SK-N-SH treated with all-trans-retinoic acid at 6 μM for 48 hours (cell line): ENCODE measurements around the gene HIP1.
A peak's percentile ranks its signal among the peaks of the same experiment; 100 is the strongest.

ENCODE experiments used
- ATAC-seq: fragments of 200-7000 bp; cut with Tn5 transposase; 3 replicates; pipeline ENCODE4 v1.9.1; 2020; ENCODE audit warnings: mild to moderate bottlenecking, moderate library complexity
- ARNTL ChIP-seq: fragments of 450-650 bp; formaldehyde crosslinking; IDR thresholded peaks from 2 replicates; pipeline ENCODE4 v1.5.0; 2020; ENCODE audit warnings: low read depth, mild to moderate bottlenecking, moderate library complexity, borderline replicate concordance
- BACH2 ChIP-seq: fragments of 250-450 bp; sonication (Bioruptor Pico); IDR thresholded peaks from 2 replicates; pipeline ENCODE4 v1.9.0; 2021; ENCODE audit warnings: mild to moderate bottlenecking, borderline replicate concordance
- CREB5 ChIP-seq: fragments of 250-450 bp; sonication (Bioruptor Pico); IDR thresholded peaks from 2 replicates; pipeline ENCODE4 v1.5.1; 2020; ENCODE audit warnings: low read depth, mild to moderate bottlenecking, moderate library complexity
- CSDC2 ChIP-seq: fragments of 250-450 bp; sonication (Bioruptor Pico); IDR thresholded peaks from 2 replicates; pipeline ENCODE4 v1.5.0; 2020; ENCODE audit warnings: mild to moderate bottlenecking, moderate library complexity
- CSRNP3 ChIP-seq: fragments of 250-450 bp; sonication (Bioruptor Pico); IDR thresholded peaks from 2 replicates; pipeline ENCODE4 v1.5.1; 2021; ENCODE audit warnings: mild to moderate bottlenecking, moderate library complexity
- ESRRG ChIP-seq: fragments of 250-450 bp; sonication (Bioruptor Pico); IDR thresholded peaks from 2 replicates; pipeline ENCODE4 v1.6.1; 2021; ENCODE audit warnings: mild to moderate bottlenecking
- GLIS3 ChIP-seq: fragments of 250-450 bp; sonication (Bioruptor Pico); IDR thresholded peaks from 2 replicates; pipeline ENCODE4 v1.5.0; 2020; ENCODE audit warnings: mild to moderate bottlenecking, moderate library complexity
- ISL1 ChIP-seq: fragments of 250-450 bp; sonication (Bioruptor Pico); IDR thresholded peaks from 2 replicates; pipeline ENCODE4 v2.1.2; 2022; ENCODE audit warnings: mild to moderate bottlenecking, moderate library complexity
- OSR1 ChIP-seq: fragments of 250-450 bp; sonication (Bioruptor Pico); IDR thresholded peaks from 2 replicates; pipeline ENCODE4 v1.8.0; 2022; ENCODE audit warnings: moderate library complexity, mild to moderate bottlenecking, inconsistent platforms
- PATZ1 ChIP-seq: fragments of 250-450 bp; sonication (Bioruptor Pico); IDR thresholded peaks from 2 replicates; pipeline ENCODE4 v1.8.0; 2020; ENCODE audit warnings: mild to moderate bottlenecking, moderate library complexity, borderline replicate concordance
- POU6F1 ChIP-seq: fragments of 250-450 bp; sonication (Bioruptor Pico); IDR thresholded peaks from 2 replicates; pipeline ENCODE4 v1.8.0; 2021; ENCODE audit warnings: low read depth, mild to moderate bottlenecking, moderate library complexity, borderline replicate concordance
- PPARA ChIP-seq: fragments of 250-450 bp; sonication (Bioruptor Pico); IDR thresholded peaks from 2 replicates; pipeline ENCODE4 v1.5.0; 2020; ENCODE audit warnings: mild to moderate bottlenecking, borderline replicate concordance
- RARB ChIP-seq: fragments of 250-450 bp; sonication (Bioruptor Pico); IDR thresholded peaks from 2 replicates; pipeline ENCODE4 v1.8.0; 2021; ENCODE audit warnings: mild to moderate bottlenecking, moderate library complexity
- SNAI2 ChIP-seq: fragments of 250-450 bp; sonication (Bioruptor Pico); IDR thresholded peaks from 2 replicates; pipeline ENCODE4 v1.5.0; 2020; ENCODE audit warnings: mild to moderate bottlenecking, moderate library complexity
- TCF4 ChIP-seq: fragments of 250-450 bp; sonication (Bioruptor Pico); IDR thresholded peaks from 2 replicates; pipeline ENCODE4 v1.8.0; 2021; ENCODE audit warnings: mild to moderate bottlenecking, moderate library complexity, borderline replicate concordance
- TOX ChIP-seq: fragments of 250-450 bp; sonication (Bioruptor Pico); IDR thresholded peaks from 2 replicates; pipeline ENCODE4 v1.8.0; 2021; ENCODE audit warnings: mild to moderate bottlenecking, moderate library complexity, borderline replicate concordance
- TSHZ2 ChIP-seq: fragments of 250-450 bp; sonication (Bioruptor Pico); IDR thresholded peaks from 2 replicates; pipeline ENCODE4 v1.5.0; 2020; ENCODE audit warnings: mild to moderate bottlenecking, moderate library complexity
- ZC3H10 ChIP-seq: fragments of 250-450 bp; sonication (Bioruptor Pico); IDR thresholded peaks from 2 replicates; pipeline ENCODE4 v1.5.1; 2021; ENCODE audit warnings: mild to moderate bottlenecking, moderate library complexity
- ZFP30 ChIP-seq: fragments of 450-650 bp; formaldehyde crosslinking; IDR thresholded peaks from 2 replicates; pipeline ENCODE4 v1.5.0; 2022; ENCODE audit warnings: mild to moderate bottlenecking, moderate library complexity
- ZNF565 ChIP-seq: fragments of 450-650 bp; formaldehyde crosslinking; conservative IDR thresholded peaks from 2 replicates; pipeline ENCODE4 v1.5.0; 2020; ENCODE audit warnings: low read depth, mild to moderate bottlenecking, moderate library complexity
- ZNF70 ChIP-seq: fragments of 450-650 bp; formaldehyde crosslinking; IDR thresholded peaks from 2 replicates; pipeline ENCODE4 v1.5.0; 2020; ENCODE audit warnings: mild to moderate bottlenecking, moderate library complexity
- ZNF8 ChIP-seq: fragments of 450-650 bp; formaldehyde crosslinking; IDR thresholded peaks from 2 replicates; pipeline ENCODE4 v1.5.0; 2020; ENCODE audit warnings: mild to moderate bottlenecking, moderate library complexity

The HIP1 gene

GRCh38 chr7:75732764-75733630 lies 5.7 kb downstream of the HIP1 start:
- peak; percentile 86 for ATAC-seq
- TF ChIP-seq CREB5 (no peak), ISL1 (CRISPR knock-in tag) (no peak), RARB (no peak), ESRRG (no peak), PATZ1 (no peak), CSRNP3 (no peak), TCF4 (CRISPR knock-in tag) (no peak), PPARA (CRISPR knock-in tag) (no peak), ZNF8 (no peak), TOX (CRISPR knock-in tag) (no peak), ARNTL (CRISPR knock-in tag) (no peak), GLIS3 (CRISPR knock-in tag) (no peak), SNAI2 (CRISPR knock-in tag) (no peak), BACH2 (CRISPR knock-in tag) (no peak), OSR1 (CRISPR knock-in tag) (no peak), TSHZ2 (CRISPR knock-in tag) (no peak), ZNF565 (no peak), POU6F1 (CRISPR knock-in tag) (no peak), ZC3H10 (CRISPR knock-in tag) (no peak), CSDC2 (no peak)
- TF ChIP-seq, all 23 proteins: peak for 0

- ATAC-seq, result no peak
- TF ChIP-seq OSR1 (CRISPR knock-in tag) (no peak), BACH2 (CRISPR knock-in tag) (no peak), TCF4 (CRISPR knock-in tag) (no peak), TSHZ2 (CRISPR knock-in tag) (no peak), SNAI2 (CRISPR knock-in tag) (no peak), CSDC2 (no peak), TOX (CRISPR knock-in tag) (no peak), ZC3H10 (CRISPR knock-in tag) (no peak), PATZ1 (no peak), RARB (no peak), ZNF565 (no peak), ZFP30 (CRISPR knock-in tag) (no peak), ARNTL (CRISPR knock-in tag) (no peak), PPARA (CRISPR knock-in tag) (no peak), CREB5 (no peak), ZNF70 (CRISPR knock-in tag) (no peak), GLIS3 (CRISPR knock-in tag) (no peak)
Measured at GRCh38 chr7:75732016-75732521, 6.7 kb downstream of the HIP1 start.
